IPS DF 4.7 (cell line): ENCODE measurements around the gene MGLL.

Experiments used
- DNase-seq: peaks from one replicate; pipeline ENCODE4 v3.0.0-alpha.2; 2013; ENCODE audit warnings: low spot score; ENCODE audit errors: extremely low read depth

MGLL gene

GRCh38 chr3:127835993-127836882, 13.9 kb upstream of the MGLL start:
- no peak for DNase-seq

DNA sequence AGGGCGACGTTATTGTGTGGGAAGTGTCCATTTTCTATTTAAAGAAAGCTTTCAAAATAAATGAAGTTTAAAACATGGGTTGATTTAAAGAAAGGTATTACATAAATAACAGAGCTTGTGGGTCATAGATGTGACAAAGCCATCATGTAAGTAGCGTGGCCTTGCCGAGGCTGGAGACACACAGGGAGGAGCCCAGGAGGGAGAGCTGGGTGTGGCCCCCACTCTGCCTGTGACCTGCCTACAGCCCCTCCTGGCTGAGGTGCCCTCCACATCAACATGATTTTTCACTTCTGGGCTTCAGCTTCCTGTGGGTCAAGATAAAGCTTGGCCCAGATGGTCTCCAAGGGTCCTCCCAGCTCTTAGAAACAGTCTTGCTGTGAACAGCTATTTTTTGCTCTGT, 12.5 kb upstream of the MGLL start:
- DNase-seq: no peak

- no peak for DNase-seq
Observed at GRCh38 chr3:127833281-127834032, 11.1 kb upstream of the MGLL start.

- DNase-seq: no peak
Observed at GRCh38 chr3:127831723-127832172, 9.4 kb upstream of the MGLL start.

DNA sequence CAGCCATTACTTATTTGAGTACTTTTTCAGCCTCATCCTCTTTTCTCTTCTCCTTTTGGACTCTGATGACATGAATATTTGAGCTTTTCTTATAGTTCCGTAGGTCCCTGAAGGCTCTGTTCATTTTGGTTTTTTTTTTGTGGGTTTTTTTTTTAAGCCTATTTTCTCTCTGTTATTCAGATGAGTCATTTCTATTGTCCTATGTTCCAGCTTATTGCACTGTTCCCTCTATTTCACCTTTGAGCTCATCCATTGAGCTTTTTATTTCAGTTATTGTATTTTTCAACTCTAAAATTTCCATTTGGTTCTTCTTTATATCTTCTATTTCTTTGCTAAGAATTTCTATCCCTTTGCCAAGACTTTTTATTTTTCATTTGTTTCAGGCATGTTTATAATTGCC, 7.2 kb upstream of the MGLL start:
- DNase-seq: no peak

GRCh38 chr3:127827808-127828207, 5.5 kb upstream of the MGLL start:
- no peak for DNase-seq

DNA sequence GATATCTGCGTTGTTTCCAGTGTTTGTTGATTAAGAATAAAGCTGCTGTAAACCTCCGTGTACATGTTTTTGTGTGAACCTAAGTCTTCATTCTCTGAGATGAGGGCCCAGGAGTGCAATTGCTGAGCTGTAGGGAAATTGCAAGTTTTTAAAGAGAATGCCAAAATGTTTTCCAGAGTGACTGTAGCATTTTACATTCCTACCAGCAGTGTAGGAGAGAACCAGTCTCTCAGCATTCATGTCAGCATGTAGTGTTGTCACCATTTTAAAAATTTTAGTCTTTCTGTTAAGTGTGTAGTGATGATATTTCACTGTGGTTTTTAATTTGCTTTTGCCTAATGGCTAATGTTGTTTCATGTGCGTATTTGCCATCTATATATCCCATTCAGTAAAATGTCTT, 3.4 kb upstream of the MGLL start:
- DNase-seq: no peak

- DNase-seq: no peak
Observed at GRCh38 chr3:127824151-127824825, 2.0 kb upstream of the MGLL start.

GRCh38 chr3:127823426-127823857, 1.1 kb upstream of the MGLL start:
- no peak for DNase-seq

GRCh38 chr3:127822682-127823425, 539 bp upstream of the MGLL start:
- no peak for DNase-seq

DNA sequence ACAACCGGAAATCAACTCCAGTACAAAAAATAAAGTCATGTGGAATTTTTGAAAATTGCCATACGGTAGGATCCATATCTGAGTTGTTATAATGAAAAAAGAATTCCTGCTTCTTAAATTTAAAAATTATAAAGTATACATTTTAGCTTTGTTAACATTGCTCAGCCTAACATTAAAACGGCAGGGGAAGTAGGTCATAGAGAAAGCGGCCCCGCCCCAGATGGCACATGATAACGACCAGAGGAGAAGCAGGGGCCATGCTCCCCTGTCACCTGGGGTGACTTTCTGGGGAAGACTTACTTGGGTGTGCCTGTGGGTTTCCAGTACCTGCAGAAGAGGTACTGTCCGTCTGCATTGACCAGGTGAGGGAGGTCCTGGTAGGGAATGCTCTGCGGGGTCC, 921 bp downstream of the MGLL start:
- no peak for DNase-seq

DNA sequence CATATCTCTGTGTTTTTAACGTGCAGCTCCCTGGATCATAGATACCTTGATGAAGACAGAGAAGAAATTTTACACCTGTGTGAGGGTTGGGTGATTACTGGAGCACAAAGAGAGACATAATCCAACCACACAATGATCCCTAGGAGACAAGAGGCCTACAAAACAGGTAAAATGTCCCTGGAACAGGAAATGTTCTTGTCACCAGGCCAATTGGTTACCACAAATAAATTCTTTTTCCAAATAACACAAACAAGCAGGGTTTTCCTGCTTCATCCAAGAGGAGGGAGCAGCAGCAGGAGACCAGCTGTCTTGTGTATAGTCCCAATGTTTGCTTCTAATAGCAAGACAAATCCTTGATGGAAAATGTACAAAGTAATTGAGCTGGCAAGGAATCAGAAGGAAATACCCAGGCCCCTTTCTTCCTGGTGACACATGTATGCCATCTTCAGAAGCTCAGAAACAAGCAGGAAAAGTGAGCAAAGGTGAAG, 1.4 kb downstream of the MGLL start:
- DNase-seq: no peak

DNA sequence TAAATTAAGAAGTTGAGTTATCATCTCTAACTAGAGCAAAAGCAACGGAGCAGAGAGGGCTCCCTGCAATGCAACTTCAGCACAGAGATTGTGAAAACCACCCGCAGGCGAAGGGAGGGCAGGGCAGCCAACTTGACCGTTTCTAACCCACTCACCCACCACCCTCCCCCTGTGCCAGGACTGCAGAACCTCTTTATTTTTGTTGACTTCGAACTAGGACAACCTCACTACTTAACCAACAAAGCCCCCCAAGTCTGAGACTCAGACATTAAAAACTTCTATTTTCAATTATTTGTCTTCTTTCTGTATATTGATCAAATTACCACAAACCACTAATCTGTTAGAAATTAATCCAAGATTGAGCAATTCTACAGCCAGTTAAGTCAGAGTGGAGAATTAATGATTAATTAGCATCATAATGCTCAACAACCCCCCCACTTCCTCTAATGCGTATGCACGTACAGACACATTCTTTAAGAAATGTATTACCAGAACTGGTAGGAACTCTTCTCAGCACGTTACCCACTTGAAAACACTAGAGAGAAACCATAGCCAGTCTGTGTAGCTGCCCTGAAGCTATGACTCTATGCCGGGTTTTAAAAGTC, 2.0 kb downstream of the MGLL start:
- no peak for DNase-seq

- DNase-seq: no peak
Observed at GRCh38 chr3:127819656-127820055, 2.7 kb downstream of the MGLL start.

DNA sequence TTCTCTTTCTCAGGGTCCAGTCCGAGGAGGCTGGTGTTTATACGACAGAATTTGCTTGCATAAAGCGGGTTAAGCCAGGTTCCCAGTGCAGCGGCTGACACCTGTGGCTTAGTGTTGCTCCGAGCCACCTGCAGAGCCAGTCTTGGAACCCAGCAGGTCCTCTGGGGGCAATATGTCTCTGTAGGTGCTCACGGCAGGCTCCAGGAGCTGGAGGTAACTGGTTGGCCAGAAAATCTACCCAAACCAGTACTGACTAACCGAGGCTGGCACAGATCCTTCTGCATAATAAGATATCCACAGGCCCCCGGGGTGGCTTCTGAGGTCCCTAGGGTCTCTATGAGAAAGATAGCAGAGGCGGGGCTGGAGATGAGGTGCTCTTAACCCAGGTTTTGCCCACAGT, 3.2 kb downstream of the MGLL start:
- DNase-seq: no peak

DNA sequence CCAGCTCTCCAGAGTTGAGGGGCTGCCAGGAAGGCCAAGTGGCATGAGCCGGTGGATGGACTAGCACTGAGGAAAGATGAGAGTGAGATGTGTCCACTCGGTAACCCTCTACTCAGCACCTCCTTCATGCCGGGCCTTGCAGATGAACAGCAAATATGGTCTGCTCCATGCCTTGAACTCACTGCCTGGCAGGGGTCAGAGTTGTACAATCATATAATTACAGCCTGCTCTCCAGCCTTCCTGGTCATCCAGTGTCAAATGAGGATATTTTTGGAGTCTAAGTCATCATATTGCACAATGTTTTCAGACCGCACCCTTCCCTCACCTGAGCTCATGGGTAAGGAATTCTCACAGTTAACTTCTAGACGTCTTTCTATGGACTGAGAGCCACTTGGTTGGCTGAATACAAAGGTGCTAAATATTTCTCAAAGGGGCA, 4.9 kb downstream of the MGLL start:
- no peak for DNase-seq

- no peak for DNase-seq
Observed at GRCh38 chr3:127816783-127817405, 5.4 kb downstream of the MGLL start.

DNA sequence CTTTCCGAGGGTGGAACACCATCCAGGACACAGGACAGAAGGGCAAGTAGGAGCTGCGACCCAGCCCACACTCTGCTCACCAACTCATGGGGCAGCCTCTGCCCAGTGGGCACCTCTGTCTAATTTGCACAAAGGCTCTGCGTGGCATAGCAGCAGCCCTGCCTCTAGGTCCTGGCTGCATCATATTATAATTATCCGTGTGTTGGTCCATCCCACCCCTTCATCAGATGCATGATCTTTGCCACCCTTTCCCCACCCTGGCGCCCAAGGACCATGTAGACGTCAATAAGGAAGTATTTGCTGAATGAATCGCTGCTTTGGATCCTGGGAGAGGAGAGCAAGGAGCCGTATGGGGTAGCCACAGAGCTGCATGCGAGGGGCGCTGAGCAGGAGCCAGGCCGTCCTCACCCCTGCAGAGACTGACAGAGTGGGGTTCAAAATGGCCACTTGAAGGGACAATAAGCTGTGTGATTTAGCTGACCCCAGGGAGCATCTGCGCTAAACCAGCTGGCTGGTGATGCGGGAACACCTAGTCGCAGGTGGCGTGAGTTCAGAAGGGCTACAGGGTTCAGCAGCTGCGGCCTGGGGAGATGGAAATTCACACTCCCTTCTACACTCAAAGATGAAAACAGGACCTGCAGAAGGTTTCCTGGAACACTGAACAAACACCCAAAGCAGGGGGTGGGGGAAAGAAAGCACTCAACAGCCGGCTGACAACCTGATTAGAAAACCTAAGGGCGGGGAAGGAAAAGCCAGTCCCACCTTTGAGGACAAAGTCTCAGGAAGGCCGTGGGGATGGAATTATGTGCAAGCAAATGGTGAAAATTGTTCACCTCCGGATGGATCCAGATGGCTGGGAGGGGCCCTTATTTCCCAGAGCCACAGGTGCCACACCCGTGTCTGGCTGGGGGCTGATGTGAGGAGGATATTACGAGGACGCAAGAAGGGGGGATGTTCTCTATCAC, 6.4 kb downstream of the MGLL start:
- DNase-seq: no peak

GRCh38 chr3:127815001-127815400, 7.3 kb downstream of the MGLL start:
- no peak for DNase-seq
